Activated CD4-positive, alpha-beta T cell treated with anti-CD3 and anti-CD28 coated beads, Interleukin-2, amount 50 U/mL, for 16 hours (primary cell): Measurements from ENCODE around the gene EGR4.
"Not testable (repeated sequence)": the region's sequence is repeated elsewhere in the genome, so short reads cannot be mapped to it uniquely, and the experiment has no call there.

Experiments used
- DNase-seq: peaks from one replicate; pipeline ENCODE4 v3.0.0-alpha.2; 2020

EGR4 gene

GRCh38 chr2:73262691-73263429 is 30.5 kb downstream of the EGR4 start:
- not testable (repeated sequence) for DNase-seq

GRCh38 chr2:73262108-73262651 is 31.2 kb downstream of the EGR4 start:
- no peak for DNase-seq

- DNase-seq, result no peak
These were observed 32.9 kb downstream of the EGR4 start for GRCh38 chr2:73260338-73260984.

GRCh38 chr2:73259704-73260337 is 33.5 kb downstream of the EGR4 start:
- no peak for DNase-seq

- DNase-seq, result no peak
These were observed 34.1 kb downstream of the EGR4 start for GRCh38 chr2:73259276-73259675.

- no peak for DNase-seq
These were observed 34.5 kb downstream of the EGR4 start for GRCh38 chr2:73258913-73259215.

GRCh38 chr2:73258186-73258912 is 35.0 kb downstream of the EGR4 start:
- DNase-seq, result no peak

GRCh38 chr2:73257425-73258125 is 35.8 kb downstream of the EGR4 start:
- DNase-seq, result no peak

- DNase-seq, result no peak
These were observed 36.3 kb downstream of the EGR4 start for GRCh38 chr2:73257021-73257420.

GRCh38 chr2:73256618-73256922 is 36.8 kb downstream of the EGR4 start:
- no peak for DNase-seq

- DNase-seq, result no peak
These were observed 37.3 kb downstream of the EGR4 start for GRCh38 chr2:73255907-73256617.

GRCh38 chr2:73255007-73255644 is 38.2 kb downstream of the EGR4 start:
- no peak for DNase-seq

- no peak for DNase-seq
These were observed 38.9 kb downstream of the EGR4 start for GRCh38 chr2:73254343-73255006.

GRCh38 chr2:73253901-73254300 is 39.4 kb downstream of the EGR4 start:
- DNase-seq, result no peak

- DNase-seq, result no peak
These were observed 39.9 kb downstream of the EGR4 start for GRCh38 chr2:73253400-73253799.

GRCh38 chr2:73252238-73253027 is 40.9 kb downstream of the EGR4 start:
- no peak for DNase-seq

- DNase-seq, result no peak
These were observed 42.2 kb downstream of the EGR4 start for GRCh38 chr2:73250872-73251846.

- no peak for DNase-seq
These were observed 43.7 kb downstream of the EGR4 start for GRCh38 chr2:73249636-73250035.

- no peak for DNase-seq
These were observed 46.5 kb downstream of the EGR4 start for GRCh38 chr2:73246850-73247249.
